ENCODE measurements around the gene ADAMTS9.
A peak's percentile ranks its signal among the peaks of the same experiment; 100 is the strongest.
"Not testable (repeated sequence)": the region's sequence is repeated elsewhere in the genome, so short reads cannot be mapped to it uniquely, and the experiment has no call there.

The ADAMTS9 gene

GRCh38 chr3:64568895-64569517 is 118.8 kb downstream of the ADAMTS9 start:
- no peak for DNase-seq

GRCh38 chr3:64566859-64567258 is 120.9 kb downstream of the ADAMTS9 start:
- DNase-seq = no peak

- no peak for DNase-seq
Measured at GRCh38 chr3:64563751-64564150, 124.0 kb downstream of the ADAMTS9 start.

- DNase-seq = no peak
Measured at GRCh38 chr3:64561868-64562267, 125.9 kb downstream of the ADAMTS9 start.

- no peak for DNase-seq
Measured at GRCh38 chr3:64561325-64561843, 126.4 kb downstream of the ADAMTS9 start.

GRCh38 chr3:64560791-64561190 is 127.0 kb downstream of the ADAMTS9 start:
- no peak for DNase-seq

GRCh38 chr3:64559588-64559987 is 128.2 kb downstream of the ADAMTS9 start:
- no peak for DNase-seq

GRCh38 chr3:64556046-64556445 is 131.8 kb downstream of the ADAMTS9 start:
- no peak for DNase-seq

- DNase-seq = no peak
Measured at GRCh38 chr3:64555351-64555750, 132.4 kb downstream of the ADAMTS9 start.

GRCh38 chr3:64554096-64554920 is 133.5 kb downstream of the ADAMTS9 start:
- no peak for DNase-seq

GRCh38 chr3:64552966-64553365 is 134.8 kb downstream of the ADAMTS9 start:
- no peak for DNase-seq

- DNase-seq = no peak
Measured at GRCh38 chr3:64552160-64552559, 135.6 kb downstream of the ADAMTS9 start.

GRCh38 chr3:64551697-64552096 is 136.1 kb downstream of the ADAMTS9 start:
- DNase-seq = no peak

- no peak for DNase-seq
Measured at GRCh38 chr3:64550745-64551144, 137.1 kb downstream of the ADAMTS9 start.

- no peak for DNase-seq
Measured at GRCh38 chr3:64549869-64550268, 137.9 kb downstream of the ADAMTS9 start.

- no peak for DNase-seq
Measured at GRCh38 chr3:64548200-64548889, 139.5 kb downstream of the ADAMTS9 start.

GRCh38 chr3:64546856-64547255 is 140.9 kb downstream of the ADAMTS9 start:
- no peak for DNase-seq

GRCh38 chr3:64545239-64545638 is 142.6 kb downstream of the ADAMTS9 start:
- DNase-seq = not testable (repeated sequence)

- DNase-seq = no peak
Measured at GRCh38 chr3:64541803-64542202, 146.0 kb downstream of the ADAMTS9 start.

- DNase-seq = no peak
Measured at GRCh38 chr3:64539451-64540196, 148.2 kb downstream of the ADAMTS9 start.

- DNase-seq = no peak
Measured at GRCh38 chr3:64536166-64536565, 151.6 kb downstream of the ADAMTS9 start.

GRCh38 chr3:64533617-64534317 is 154.0 kb downstream of the ADAMTS9 start:
- peak in 2 of 5 donors; percentile 1 to 41 for DNase-seq

All from T-helper 1 cell (primary cell).